GM21825 (cell line): ENCODE data around the gene SUDS3.

Source experiments
- ATAC-seq: cut with Tn5 transposase; IDR thresholded peaks from one replicate; pipeline ENCODE4 v1.9.1; 2021; ENCODE audit warnings: mild to moderate bottlenecking, moderate library complexity; ENCODE audit not compliant: unreplicated experiment

SUDS3 gene

GRCh38 chr12:118355843-118356242 lies 20.5 kb upstream of the SUDS3 start:
- no peak for ATAC-seq

- ATAC-seq, result no peak
Measured at GRCh38 chr12:118356809-118357256, 19.5 kb upstream of the SUDS3 start.

- peak; percentile 59 for ATAC-seq
Measured at GRCh38 chr12:118357257-118358007, 18.9 kb upstream of the SUDS3 start.

GRCh38 chr12:118358008-118358359 lies 18.4 kb upstream of the SUDS3 start:
- ATAC-seq, result no peak

- no peak for ATAC-seq
Measured at GRCh38 chr12:118358612-118359540, 17.5 kb upstream of the SUDS3 start.

- no peak for ATAC-seq
Measured at GRCh38 chr12:118359541-118359915, 16.8 kb upstream of the SUDS3 start.

GRCh38 chr12:118361092-118361404 lies 15.3 kb upstream of the SUDS3 start:
- no peak for ATAC-seq

GRCh38 chr12:118361889-118362288 lies 14.5 kb upstream of the SUDS3 start:
- ATAC-seq, result no peak

- ATAC-seq, result no peak
Measured at GRCh38 chr12:118368821-118369220, 7.5 kb upstream of the SUDS3 start.

GRCh38 chr12:118370601-118371000 lies 5.8 kb upstream of the SUDS3 start:
- ATAC-seq, result no peak

GRCh38 chr12:118371321-118372282 lies 4.8 kb upstream of the SUDS3 start:
- ATAC-seq, result no peak

GRCh38 chr12:118372541-118373495 lies 3.5 kb upstream of the SUDS3 start, which contains the start of gene TAOK3:
Gene TAOK3 (minus strand): TSS chr12:118372907. CDS start chr12:118255567, 117,340 bp downstream.
- peak; percentile 68 for ATAC-seq

- ATAC-seq, result no peak
Measured at GRCh38 chr12:118373616-118374015, 2.7 kb upstream of the SUDS3 start.

GRCh38 chr12:118374126-118374725 lies 2.1 kb upstream of the SUDS3 start:
- no peak for ATAC-seq

GRCh38 chr12:118374909-118375308 lies 1.4 kb upstream of the SUDS3 start:
- no peak for ATAC-seq

- ATAC-seq, result no peak
Measured at GRCh38 chr12:118375348-118375747, 1.0 kb upstream of the SUDS3 start.

- ATAC-seq, result no peak
Measured at GRCh38 chr12:118377021-118377883, 897 bp downstream of the SUDS3 start.

GRCh38 chr12:118377884-118378470 lies 1.6 kb downstream of the SUDS3 start:
- no peak for ATAC-seq
